NOMO-1 (cell line): Measurements from ENCODE around the gene NHSL1.

Experiments used
- DNase-seq, 2 experiments: peaks; one replicate each; lab custom pipeline; 2025; ENCODE audit not compliant: unreplicated experiment in 2 of 2; lab: John Stamatoyannopoulos, UW

Gene NHSL1, protein sequence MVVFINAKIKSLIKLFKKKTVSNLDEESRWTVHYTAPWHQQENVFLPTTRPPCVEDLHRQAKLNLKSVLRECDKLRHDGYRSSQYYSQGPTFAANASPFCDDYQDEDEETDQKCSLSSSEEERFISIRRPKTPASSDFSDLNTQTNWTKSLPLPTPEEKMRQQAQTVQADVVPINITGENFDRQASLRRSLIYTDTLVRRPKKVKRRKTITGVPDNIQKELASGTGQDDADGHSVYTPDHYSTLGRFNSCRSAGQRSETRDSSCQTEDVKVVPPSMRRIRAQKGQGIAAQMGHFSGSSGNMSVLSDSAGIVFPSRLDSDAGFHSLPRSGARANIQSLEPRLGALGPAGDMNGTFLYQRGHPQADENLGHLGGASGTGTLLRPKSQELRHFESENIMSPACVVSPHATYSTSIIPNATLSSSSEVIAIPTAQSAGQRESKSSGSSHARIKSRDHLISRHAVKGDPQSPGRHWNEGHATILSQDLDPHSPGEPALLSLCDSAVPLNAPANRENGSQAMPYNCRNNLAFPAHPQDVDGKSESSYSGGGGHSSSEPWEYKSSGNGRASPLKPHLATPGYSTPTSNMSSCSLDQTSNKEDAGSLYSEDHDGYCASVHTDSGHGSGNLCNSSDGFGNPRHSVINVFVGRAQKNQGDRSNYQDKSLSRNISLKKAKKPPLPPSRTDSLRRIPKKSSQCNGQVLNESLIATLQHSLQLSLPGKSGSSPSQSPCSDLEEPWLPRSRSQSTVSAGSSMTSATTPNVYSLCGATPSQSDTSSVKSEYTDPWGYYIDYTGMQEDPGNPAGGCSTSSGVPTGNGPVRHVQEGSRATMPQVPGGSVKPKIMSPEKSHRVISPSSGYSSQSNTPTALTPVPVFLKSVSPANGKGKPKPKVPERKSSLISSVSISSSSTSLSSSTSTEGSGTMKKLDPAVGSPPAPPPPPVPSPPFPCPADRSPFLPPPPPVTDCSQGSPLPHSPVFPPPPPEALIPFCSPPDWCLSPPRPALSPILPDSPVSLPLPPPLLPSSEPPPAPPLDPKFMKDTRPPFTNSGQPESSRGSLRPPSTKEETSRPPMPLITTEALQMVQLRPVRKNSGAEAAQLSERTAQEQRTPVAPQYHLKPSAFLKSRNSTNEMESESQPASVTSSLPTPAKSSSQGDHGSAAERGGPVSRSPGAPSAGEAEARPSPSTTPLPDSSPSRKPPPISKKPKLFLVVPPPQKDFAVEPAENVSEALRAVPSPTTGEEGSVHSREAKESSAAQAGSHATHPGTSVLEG (N-terminal part only)

GRCh38 chr6:138499303-138500018 lies at the start of gene NHSL1:
Gene NHSL1 (minus strand): TSS chr6:138499494. CDS start chr6:138499290, 204 bp downstream.
- peak; percentile 23 to 42 for DNase-seq

DNA sequence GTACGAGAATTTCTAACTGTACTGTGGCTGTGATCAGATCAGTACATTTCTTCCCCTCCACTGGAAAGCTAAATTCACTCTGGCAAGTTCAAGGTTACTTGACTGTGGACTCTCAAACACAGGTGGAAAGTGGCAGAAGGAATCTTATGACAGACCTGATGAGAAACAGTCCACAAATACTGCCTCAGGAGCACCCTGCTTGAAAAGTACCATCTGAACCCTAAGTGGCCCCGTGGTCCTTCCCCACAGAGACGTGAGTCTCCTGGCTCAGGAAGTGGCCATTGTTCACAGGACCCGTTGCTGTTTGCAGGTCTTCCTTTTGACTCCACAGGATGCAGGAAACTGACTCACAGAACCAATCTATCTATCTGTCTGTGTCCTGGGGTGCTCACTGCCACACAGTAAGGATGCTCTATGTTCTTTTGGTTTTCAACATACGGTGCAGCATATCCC lies 47.5 kb upstream of the NHSL1 start:
- no peak for DNase-seq

- DNase-seq = no peak
Measured at GRCh38 chr6:138545621-138545980, 46.3 kb upstream of the NHSL1 start.

GRCh38 chr6:138544501-138544900 lies 45.2 kb upstream of the NHSL1 start:
- no peak for DNase-seq

DNA sequence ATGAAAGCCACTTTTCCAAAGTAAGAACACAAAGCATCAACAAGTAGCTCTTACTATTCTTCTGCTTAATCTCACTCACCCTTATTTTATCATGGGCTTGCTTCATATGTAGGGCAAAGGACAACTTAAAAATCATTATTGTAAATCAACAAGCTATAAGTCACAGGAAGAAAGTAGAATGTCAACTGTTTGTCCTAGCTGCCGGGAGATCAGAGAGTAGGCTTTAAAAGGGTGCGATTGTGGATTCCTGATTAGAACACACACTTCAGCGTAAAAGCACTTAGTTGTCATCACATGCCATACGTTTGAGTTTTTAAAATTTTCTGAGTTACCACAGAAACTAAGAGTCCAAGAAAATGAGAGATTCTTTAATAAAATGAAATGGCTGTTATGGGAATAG lies 44.4 kb upstream of the NHSL1 start:
- DNase-seq = no peak

- DNase-seq = no peak
Measured at GRCh38 chr6:138541823-138542481, 42.7 kb upstream of the NHSL1 start.

DNA sequence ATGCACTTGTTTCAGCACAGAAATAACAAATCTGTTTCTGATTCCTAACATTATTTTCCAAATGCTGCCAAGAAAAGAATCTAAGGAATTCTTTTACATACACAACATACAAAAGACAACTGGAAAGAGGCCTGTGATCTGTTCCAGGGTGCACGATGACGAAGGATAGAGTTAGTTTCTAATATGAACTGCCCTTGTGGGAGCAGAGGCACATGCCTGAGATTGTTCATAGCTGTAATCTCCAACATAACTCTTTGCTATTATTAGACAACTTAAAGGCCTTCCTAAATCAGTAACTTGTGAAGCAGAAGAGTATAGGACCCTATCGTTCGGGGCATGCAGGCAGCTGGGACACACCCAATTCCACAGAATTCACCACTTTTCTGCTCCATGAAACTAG lies 41.2 kb upstream of the NHSL1 start:
- no peak for DNase-seq

- peak in 1 of 2 experiments; percentile 45 for DNase-seq
Measured at GRCh38 chr6:138539876-138540275, 40.6 kb upstream of the NHSL1 start.

- no peak for DNase-seq
Measured at GRCh38 chr6:138538390-138539031, 39.2 kb upstream of the NHSL1 start.

DNA sequence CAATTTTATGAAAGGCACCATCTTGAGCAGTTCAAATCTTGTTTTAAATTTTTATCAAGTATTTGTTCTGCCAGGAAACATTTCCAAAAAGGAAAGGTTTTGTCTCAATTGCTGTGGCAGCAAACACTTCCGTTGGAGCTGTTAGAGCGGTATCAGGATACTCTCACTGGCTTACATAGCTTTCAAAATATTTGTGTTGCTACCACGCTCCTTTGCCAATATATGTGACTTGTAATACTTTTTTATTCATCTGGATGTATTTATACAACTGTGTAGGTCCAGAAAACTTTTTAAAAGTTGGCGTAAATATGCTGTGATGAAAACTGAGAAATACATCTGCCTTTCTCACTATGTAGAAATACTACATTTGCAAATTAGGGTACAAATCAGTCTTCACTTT lies 37.8 kb upstream of the NHSL1 start:
- DNase-seq = no peak

DNA sequence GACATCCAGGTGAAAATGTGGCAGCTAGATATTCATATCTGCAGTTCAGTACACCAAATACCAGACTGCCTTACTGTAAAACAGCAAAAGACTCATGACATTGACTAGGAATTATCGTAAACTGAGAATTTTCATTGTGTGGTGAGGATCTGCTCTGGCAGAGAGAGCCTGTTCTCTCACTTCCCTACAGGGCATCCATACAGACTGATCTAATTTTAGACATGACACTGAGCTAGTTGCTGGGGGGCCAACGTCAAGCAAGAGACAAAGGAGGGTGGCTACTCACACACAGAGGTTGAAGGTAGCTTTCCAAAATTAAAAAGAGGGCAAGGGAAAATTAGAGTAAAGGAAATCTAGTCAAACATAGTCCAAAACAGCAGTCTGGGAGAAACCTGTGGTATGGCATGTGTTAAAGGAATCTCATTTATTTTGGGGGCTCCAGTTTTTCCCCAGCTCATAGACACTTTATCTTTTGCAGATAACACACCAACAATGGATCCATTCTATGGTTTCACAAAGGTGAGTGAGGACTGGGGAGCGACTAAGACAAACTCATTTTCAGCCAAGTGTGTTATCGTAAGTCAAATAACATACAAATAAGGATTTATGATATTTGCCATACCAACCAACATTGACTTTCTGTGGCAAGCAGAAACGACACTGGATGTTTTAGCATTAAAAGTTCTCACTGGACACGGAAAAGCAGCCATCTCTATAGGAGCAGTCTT lies 36.6 kb upstream of the NHSL1 start:
- DNase-seq = no peak

DNA sequence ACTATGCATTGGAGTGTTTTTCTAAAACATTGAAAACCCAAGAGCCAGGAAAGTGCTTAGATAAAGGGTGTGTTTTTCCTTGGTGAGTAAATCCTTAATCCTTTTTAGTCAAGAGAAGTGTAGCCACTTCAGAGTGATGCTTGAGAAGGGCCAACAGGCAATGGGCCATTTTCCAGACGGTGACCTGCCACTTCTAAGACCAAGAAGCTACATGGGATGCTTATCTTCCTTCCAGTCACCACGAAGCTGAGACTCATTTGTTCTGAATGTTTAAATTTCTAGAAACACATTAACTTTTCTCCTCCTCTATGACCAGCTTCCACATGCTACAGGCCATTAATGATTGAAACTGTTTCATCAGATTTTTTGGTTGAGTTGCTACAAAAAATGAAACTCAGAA lies 34.4 kb upstream of the NHSL1 start:
- DNase-seq = no peak

GRCh38 chr6:138531387-138531786 lies 32.1 kb upstream of the NHSL1 start:
- no peak for DNase-seq

- DNase-seq = no peak
Measured at GRCh38 chr6:138529478-138529877, 30.2 kb upstream of the NHSL1 start.

GRCh38 chr6:138528956-138529355 lies 29.7 kb upstream of the NHSL1 start:
- no peak for DNase-seq

GRCh38 chr6:138528137-138528536 lies 28.8 kb upstream of the NHSL1 start:
- DNase-seq = no peak

DNA sequence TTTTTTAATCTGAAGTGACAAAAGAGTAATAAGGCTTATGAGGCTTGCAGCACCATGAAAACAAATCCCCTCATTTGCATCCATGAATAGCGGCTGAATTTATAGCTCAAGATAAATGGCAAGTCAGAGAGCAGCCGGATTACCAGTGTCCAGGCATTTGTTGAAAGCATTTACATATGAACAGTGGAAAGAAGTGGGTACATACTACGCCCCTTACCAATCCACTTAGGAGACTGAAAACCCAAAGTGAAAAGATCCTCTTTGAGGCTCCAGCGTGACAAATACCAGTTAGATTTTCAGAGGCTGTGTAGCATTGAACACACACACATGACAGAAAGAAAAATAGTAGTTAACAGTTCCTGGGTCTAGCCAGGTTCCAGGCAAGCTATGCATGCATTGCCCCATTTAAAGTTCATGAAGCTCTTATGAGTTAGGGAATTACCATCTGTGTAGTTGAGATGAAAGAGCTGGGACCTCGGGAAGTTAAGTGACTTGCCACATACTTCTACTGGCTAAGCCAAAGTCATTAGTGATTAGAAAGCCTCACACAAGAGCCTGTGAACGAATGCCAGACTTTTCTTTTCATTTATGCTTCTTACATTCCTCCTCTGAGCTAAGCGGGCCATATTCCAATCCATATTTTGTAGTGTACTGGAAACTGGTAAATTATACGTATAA lies 28.3 kb upstream of the NHSL1 start:
- no peak for DNase-seq

- DNase-seq = no peak
Measured at GRCh38 chr6:138526822-138527235, 27.5 kb upstream of the NHSL1 start.
